ENCODE results near the gene SHTN1.

SHTN1 gene

DNA sequence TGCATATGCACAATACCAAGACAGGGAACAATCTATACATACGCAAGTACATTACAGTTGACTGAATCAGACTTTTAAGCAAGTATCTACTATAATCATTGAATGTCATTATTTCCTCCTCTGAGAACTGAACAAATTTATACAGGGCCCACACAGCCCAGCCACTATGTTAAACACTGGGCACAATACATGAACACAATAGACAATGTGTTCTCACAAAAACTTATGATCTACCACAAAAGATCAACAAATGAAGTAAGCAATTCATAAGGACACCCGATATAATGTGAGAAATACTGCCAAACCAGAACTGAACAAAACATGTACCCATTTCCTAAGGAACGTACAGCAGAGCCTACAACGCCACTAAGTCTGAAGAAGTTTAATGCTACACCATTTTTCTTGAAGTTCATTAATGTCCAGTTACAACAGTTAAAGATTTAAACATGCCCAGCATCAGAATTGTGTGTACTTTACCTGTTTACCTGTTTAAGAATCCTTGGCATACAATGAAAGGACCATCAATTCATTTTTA, 31.5 kb downstream of the SHTN1 start:
- Histone ChIP-seq H3K9me3 (ENCODE audit: control insufficient read depth, insufficient read depth, low read length) (no peaks in the 10 kb centered on the region), H3K27me3 (ENCODE audit: control insufficient read depth, low read length) (no peaks in the 10 kb centered on the region), H3K4me3 (ENCODE audit: low read length) (no peak overlapping the region), H3K27ac (ENCODE audit: low read depth, low read length) (no peak overlapping the region), H3K4me2 (ENCODE audit: low read length) (no peak overlapping the region), H3K9me2 (replicated peaks; ENCODE audit: control insufficient read depth, low read length) (no peaks in the 10 kb centered on the region), H3K79me2 (ENCODE audit: control insufficient read depth, low read length) (no peaks in the 10 kb centered on the region), H4K20me1 (ENCODE audit: control insufficient read depth, insufficient read depth, low read depth, low read length) (no peaks in the 10 kb centered on the region), H3F3A (ENCODE audit: control insufficient read depth, insufficient read depth) (no peaks in the 10 kb centered on the region), H3K36me3 (ENCODE audit: control insufficient read depth, low read length) (no peaks in the 10 kb centered on the region), H3K4me1 (ENCODE audit: control insufficient read depth, low read length) (no peaks in the 10 kb centered on the region)
- TF ChIP-seq, protein P1, sequence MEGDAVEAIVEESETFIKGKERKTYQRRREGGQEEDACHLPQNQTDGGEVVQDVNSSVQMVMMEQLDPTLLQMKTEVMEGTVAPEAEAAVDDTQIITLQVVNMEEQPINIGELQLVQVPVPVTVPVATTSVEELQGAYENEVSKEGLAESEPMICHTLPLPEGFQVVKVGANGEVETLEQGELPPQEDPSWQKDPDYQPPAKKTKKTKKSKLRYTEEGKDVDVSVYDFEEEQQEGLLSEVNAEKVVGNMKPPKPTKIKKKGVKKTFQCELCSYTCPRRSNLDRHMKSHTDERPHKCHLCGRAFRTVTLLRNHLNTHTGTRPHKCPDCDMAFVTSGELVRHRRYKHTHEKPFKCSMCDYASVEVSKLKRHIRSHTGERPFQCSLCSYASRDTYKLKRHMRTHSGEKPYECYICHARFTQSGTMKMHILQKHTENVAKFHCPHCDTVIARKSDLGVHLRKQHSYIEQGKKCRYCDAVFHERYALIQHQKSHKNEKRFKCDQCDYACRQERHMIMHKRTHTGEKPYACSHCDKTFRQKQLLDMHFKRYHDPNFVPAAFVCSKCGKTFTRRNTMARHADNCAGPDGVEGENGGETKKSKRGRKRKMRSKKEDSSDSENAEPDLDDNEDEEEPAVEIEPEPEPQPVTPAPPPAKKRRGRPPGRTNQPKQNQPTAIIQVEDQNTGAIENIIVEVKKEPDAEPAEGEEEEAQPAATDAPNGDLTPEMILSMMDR (IDR thresholded peaks at IDR 0.05; ENCODE audit: low read depth, low read length, poor library complexity, severe bottlenecking), result no peak
- TF ChIP-seq EZH2phosphoT487 (IDR thresholded peaks at IDR 0.05; ENCODE audit: borderline replicate concordance, low read length), result no peak

DNA sequence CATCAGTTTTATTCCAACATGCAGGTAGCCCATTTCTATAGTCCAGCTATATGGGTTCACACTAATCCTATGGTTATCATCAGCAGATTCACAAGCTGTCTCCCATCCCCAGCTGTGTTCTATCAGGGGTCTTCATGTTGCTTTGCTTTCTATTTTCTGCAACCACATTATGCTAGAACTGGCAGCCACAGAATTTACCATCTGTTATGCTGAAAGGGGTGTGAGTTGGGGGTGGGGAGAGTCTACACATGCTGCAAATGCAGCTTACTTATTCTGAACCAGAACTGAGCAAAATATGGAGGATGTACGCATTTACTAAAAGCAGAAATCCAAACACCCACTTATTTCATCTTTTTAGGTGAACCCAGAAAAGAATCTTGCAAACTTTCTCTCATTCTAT, 32.9 kb downstream of the SHTN1 start:
- Histone ChIP-seq H3F3A (ENCODE audit: control insufficient read depth, insufficient read depth) (no peaks in the 10 kb centered on the region), H3K27me3 (ENCODE audit: control insufficient read depth, low read length) (no peaks in the 10 kb centered on the region), H3K4me1 (ENCODE audit: control insufficient read depth, low read length) (no peaks in the 10 kb centered on the region), H4K20me1 (ENCODE audit: control insufficient read depth, insufficient read depth, low read depth, low read length) (no peaks in the 10 kb centered on the region), H3K79me2 (ENCODE audit: control insufficient read depth, low read length) (no peaks in the 10 kb centered on the region), H3K36me3 (ENCODE audit: control insufficient read depth, low read length) (no peaks in the 10 kb centered on the region), H3K9me2 (replicated peaks; ENCODE audit: control insufficient read depth, low read length) (no peaks in the 10 kb centered on the region), H3K27ac (ENCODE audit: low read depth, low read length) (no peak overlapping the region), H3K4me2 (ENCODE audit: low read length) (no peak overlapping the region), H3K4me3 (ENCODE audit: low read length) (no peak overlapping the region), H3K9me3 (ENCODE audit: control insufficient read depth, insufficient read depth, low read length) (no peaks in the 10 kb centered on the region)
- no peak for TF ChIP-seq EZH2phosphoT487 (IDR thresholded peaks at IDR 0.05; ENCODE audit: borderline replicate concordance, low read length)
- TF ChIP-seq, protein P1 (IDR thresholded peaks at IDR 0.05; ENCODE audit: low read depth, low read length, poor library complexity, severe bottlenecking), result no peak

DNA sequence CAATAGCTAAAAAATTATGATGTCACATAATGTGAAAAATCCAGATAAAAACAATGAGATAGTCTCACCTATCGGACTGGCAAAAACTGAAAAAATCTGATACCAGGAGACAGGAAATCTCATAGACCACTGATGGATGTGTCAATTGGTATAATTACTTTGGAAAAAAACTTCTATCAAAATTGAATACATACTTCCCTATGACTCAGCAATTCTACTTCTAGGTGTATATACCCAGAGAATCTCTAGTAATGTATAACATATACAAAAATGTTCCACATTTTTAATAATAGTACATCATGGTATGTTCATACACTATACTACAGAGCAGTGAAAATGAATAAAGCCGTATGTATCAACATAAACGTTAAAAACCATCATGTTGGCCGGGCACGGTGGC, 34.9 kb downstream of the SHTN1 start:
- no peak overlapping the region for H3K4me2 ChIP-seq (ENCODE audit: low read length)
- no peaks in the 10 kb centered on the region for H3K79me2 ChIP-seq (ENCODE audit: control insufficient read depth, low read length)
- no peaks in the 10 kb centered on the region for H3K9me3 ChIP-seq (ENCODE audit: control insufficient read depth, insufficient read depth, low read length)
- H3K4me1 ChIP-seq (ENCODE audit: control insufficient read depth, low read length), result no peaks in the 10 kb centered on the region
- no peak overlapping the region for H3K27ac ChIP-seq (ENCODE audit: low read depth, low read length)
- TF ChIP-seq, protein P1 (IDR thresholded peaks at IDR 0.05; ENCODE audit: low read depth, low read length, poor library complexity, severe bottlenecking), result no peak
- TF ChIP-seq EZH2phosphoT487 (IDR thresholded peaks at IDR 0.05; ENCODE audit: borderline replicate concordance, low read length), result no peak
- H3K9me2 ChIP-seq (replicated peaks; ENCODE audit: control insufficient read depth, low read length), result no peaks in the 10 kb centered on the region
- no peaks in the 10 kb centered on the region for H4K20me1 ChIP-seq (ENCODE audit: control insufficient read depth, insufficient read depth, low read depth, low read length)
- no peaks in the 10 kb centered on the region for H3F3A ChIP-seq (ENCODE audit: control insufficient read depth, insufficient read depth)
- no peaks in the 10 kb centered on the region for H3K27me3 ChIP-seq (ENCODE audit: control insufficient read depth, low read length)
- H3K36me3 ChIP-seq (ENCODE audit: control insufficient read depth, low read length), result no peaks in the 10 kb centered on the region
- no peak overlapping the region for H3K4me3 ChIP-seq (ENCODE audit: low read length)

Measured in DOHH2 (cell line).